DMS 273 treated with DMSO at 0.1 percent for 48 hours (cell line): ENCODE data around the gene NRXN3.

Experiments used
- DNase-seq: peaks from one replicate; lab custom pipeline; 2025; lab: John Stamatoyannopoulos, UW

NRXN3 gene

DNA sequence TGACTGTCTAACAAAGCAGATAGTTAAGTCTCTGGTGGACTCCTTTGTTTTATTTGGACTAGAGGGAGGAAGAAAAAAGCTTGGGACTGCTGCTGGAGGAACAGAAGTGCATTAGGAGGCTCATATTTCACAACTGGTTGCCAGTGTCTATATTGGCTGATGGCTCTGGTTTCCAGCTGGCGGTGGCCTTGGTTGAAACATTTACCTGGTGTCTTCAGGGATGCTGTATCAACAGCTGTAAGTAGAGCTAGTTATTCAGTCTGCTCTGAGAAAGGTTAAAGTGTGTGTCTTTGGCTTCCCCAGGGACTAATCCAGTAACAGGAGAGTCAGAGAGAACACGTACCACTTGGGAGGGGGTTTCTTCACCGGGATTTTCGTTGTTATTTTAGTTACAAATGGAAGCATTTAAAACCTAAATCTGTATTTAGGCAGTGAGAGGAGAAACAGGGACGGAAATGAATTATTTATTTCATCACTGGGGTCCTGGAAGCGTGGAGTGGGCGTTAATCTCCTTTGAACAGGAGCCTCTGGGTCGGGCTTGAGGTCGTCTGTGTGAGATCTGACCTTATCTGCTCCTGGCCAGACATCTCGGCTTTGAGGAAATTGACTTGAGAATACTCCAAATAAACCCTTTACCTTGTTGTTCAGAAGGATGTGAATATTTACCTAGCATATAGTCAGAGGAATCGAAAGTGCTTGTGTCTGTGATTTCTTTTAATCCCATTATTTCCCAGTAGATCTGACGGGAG is 149.9 kb downstream of the NRXN3 start:
- DNase-seq, result no peak

DNA sequence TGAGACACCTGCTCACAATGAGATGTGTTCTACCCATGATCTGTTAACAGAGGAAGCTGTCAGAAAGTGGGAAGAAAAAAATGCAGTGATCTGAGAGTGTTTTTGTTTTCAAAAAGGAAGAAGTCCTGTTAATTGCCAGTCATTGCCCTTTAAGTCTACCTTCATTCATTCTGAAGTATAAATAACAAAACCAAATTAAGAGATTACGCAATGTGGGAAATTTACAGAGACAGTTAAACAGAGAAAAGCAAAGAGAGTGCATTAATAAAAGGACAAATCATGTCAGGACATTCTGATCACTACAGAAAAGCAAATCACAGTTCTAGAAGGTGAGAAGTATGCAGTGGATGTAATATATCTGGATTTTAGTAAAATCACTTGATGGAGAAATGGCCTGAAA is 154.2 kb downstream of the NRXN3 start:
- DNase-seq, result no peak

DNA sequence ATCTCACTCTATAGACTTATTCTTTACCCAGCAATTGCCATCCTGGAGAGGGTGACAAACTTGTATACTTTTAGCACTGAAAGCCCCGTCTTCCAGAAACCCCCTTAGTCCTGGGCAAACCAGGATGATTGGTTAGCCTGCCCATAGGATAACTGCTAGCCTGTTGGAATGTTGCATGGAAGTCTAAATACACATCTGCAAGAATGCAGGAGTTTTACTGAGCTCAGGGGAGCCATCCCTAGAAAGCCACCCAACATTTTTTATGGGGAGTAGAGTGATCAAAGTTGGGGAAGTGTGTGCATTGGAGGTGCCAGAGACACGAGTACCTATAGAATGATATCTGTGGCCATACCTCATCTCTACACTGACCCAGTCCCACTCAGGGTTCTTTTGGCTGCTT is 155.7 kb downstream of the NRXN3 start:
- DNase-seq, result no peak

DNA sequence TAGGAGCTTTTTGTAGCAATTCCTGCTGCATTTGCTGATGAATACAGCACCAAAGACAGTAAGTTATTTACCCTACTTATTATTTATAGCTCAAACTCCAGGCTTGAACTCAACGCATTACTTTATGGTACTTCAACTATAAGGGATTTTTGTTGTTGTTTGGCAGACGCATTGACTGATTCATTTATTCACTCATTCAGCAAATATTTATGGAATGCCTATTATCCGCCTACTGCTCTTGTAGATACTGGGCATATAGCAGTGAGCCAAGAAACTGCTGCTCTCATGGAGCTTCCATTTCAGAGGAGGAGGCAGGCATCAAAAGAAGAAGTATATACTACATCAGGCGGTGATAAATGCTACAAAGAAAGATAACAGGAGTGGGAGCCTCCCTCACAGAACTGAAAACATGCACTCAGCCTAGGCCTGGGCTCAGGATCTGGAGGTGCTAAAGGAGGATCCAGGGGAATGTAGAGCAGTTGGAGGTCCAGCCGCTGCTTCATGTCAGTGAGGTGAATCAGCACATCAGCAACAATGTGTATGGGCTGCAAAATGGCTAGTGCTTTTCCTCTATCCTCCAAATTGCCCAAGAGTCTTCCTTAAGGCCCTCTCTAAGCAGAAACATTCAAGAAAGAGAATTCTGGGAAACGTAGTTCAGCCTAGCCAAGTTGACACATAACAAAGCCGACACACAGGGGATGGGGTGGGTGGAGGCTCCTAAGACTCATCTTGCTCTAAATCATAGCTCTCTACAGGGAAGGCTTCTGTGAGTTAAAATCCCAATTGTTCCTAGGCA is 157.5 kb downstream of the NRXN3 start:
- no peak for DNase-seq

DNA sequence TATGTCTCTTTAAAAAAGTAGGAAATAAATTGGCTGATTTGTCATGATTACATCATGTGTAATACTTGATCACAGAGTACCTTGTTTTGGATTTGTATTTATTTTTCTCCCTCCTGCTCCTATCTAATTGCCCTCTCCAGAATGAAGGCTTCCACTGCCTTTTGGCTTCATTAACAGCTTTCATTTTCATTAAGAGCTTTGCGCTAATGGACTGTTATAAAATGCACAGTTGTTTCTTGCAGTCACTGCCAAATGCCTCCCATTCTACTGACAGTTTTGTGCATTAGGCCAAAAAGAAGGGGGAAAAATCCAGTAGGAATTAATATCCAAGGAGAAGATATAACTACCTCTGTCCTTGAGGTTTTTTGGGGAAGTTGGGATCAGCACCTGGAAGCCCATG is 159.2 kb downstream of the NRXN3 start:
- no peak for DNase-seq

DNA sequence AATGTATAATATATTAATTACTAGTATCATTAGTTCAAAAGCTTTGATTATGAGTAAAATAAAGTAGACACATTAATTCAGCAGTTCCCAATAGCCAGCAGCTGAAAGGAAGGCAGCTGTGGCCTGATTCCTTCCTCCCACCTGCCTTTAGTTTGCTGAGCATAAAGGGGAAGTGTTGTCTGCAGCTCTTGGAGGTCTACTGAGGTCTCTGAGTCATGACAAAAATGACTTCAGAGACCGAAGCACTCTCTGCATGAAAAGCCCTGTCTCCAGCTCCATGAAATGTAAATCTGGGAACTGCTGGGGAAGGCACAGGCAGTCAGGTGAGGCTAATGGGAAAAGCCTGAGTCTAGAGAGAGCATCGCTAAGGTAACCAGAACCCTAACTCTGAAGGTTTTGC is 165.4 kb downstream of the NRXN3 start:
- no peak for DNase-seq

DNA sequence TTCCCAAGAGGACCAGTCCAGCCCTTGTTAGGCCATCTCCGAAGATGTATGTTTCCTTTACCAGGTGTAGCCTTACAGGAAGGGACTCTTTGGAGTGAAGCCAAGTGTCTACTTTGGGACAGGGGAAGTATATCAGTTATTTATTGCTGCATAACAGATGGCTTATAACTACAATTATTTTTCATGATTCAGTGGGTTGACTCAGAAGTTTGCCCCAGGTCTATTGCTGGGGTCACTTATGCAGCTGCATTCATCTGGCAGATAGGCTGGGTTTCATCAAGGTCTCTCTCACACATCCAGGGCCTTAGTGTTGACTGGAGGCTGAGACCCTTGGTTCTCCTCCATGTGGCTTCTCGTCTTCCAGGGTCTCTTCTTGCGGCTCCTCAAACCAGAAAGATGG is 170.1 kb downstream of the NRXN3 start:
- no peak for DNase-seq

DNA sequence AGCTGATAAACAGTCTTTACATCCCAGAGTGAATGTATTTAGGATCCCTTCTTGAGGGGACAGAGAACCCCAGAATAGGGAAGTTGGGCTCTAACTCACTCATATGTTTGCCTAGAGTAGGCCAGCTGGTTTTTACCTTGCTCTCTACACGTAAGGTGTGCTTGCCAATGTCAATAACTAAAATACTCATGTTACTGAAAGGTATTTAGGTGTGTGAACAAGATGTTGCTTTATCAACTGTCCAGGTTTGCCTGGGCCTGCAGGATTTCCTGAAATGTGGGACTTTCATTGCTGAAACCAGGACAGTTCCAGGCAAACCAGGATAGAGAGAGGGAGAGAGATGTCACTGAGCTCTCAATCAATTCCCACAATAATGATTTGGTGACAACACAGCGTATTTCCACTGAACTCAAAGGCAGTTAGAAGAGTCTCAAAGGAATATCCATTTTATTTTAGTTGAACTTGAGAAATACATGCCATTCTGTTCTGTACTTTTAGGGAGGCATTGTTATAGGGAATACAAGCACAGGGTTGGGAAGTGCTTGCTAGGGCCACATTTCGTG is 171.7 kb downstream of the NRXN3 start:
- no peak for DNase-seq

DNA sequence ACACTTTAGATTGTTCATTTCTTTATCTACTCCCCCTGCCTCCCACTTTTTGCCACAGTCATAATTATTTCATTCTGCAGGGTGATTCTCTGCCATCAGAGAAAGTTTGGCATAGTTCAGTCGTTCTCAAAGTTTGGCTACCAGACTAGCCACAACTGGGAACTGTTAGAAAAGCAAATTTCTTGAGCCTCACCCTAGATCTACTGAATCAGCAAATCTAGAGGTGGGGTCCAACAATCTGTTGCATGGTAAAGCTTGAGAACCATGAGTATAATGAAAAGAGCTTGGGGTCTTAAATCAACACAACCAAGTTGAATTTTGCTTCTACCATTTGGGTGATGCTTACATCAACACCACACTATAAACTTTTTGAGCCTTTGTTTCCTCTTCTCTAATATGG is 172.7 kb downstream of the NRXN3 start:
- no peak for DNase-seq

DNA sequence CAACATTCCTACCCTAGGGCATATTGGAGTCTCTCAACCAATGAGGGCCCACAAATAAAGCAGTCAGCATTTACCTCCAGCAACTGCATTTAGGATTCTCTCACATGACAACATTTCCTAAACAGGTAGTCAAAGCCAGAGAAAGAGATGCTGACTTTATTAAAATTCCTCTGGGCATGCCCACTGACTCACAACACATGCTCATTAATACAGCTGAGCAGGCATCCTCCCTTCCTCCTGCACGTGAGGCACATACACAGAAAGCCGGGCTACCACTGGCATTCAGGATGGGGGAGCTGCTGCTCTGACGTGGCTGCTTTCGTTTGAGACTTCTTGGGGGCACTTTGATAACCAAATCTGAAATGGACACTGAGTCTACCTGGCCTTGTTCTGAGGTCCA is 174.1 kb downstream of the NRXN3 start:
- no peak for DNase-seq

DNA sequence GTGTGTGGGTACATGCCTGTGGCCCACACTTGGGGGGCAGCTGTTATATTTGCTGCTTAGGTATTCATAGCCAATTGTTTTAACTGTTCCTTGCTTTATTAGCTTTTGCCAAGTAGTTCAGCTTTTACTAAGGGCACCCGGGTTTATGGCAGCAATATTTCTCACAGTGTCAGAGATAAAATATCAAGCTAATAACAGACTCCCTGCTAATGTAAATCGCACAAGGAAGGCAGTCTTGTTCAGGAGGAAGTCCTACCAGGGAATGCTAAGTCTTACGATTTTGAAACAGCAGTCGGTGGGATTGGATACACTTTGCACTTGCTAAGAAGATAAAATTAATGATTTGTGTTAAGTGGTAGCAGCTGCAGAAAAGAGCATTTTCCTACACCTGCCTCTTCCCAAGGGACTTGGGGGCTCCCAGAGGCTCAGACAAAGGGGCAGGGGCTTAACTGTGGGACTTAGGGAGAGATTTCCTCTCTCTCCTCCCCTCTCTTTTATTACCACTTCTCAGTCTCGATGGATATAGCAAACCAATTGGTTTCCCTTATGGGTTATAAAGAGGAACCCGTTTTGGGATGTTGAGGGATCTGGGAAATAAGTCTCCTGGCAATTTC is 175.1 kb downstream of the NRXN3 start:
- DNase-seq, result no peak

DNA sequence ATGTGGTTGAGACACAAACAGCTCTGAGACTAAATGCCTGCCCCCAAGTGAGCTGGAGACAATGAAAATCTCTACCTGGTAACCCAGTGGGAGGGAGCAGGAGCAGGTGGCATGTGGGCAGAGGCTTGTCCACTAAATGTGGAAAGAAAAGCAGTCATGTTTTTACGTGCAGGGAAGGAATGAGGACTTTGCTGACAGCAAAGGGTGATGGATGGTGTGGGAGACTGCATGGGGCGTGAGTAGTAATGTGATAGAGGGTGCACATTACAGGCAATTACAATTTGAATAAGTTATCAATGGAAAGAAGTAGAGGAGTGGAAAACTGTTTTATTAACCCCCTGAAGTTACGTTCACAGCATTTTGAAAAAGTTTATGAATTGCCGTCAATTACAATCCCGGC is 176.6 kb downstream of the NRXN3 start:
- no peak for DNase-seq

DNA sequence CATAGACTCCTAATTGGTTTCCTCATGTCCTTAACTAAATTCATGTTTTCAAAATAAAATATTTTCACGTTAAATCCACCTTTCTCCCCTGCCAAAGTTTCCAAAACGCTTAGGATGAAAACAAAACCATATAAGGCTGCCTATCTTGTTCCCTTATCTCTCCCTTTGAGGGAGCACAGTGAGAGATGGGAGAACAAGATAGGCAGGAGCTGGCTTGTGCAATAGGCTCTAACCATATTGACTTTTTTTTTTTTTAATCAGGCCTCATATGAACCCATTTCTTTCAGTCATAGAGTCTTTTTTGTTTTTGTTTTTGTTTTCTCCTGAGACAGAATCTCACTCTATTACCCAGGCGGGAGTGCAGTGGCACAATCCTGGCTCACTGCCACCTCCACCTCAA is 184.9 kb downstream of the NRXN3 start:
- DNase-seq, result no peak

DNA sequence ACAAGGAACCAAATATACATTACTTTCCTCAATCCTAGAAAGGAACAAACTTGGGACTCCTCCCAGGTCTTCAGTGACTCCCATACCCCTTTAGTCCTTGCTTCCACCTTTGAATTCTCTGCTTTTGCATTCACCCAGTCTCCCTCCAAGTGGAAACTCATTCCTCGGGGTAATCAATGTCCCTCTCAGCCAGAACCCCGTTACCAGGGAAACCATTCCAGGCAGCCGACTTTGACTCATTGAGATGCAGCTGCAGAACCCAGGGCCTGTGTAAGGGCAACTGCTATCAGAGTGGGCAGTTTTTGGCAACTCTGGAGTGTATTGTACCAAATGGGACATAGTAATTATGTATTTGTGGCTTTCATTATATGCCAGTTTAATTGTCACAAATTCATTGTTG is 186.2 kb downstream of the NRXN3 start:
- DNase-seq, result no peak

DNA sequence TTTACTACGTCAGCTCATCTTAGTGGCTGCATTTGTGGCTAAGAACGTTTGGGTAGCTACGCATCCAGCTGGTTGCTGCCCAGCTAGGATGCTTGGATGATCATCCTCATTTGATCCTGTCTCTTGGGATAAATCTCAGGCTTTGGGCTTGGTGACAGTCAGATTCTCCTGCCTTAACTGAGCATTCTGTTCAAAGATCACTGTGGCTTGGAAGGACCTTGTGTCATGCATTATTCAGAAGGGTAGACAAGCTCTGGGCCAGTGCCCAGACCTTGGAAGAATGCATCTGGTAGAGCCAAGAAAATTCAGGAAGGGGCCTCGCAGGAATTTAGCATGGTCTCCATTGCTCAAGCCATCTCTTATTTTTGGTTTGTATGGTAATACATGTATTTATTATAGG is 188.4 kb downstream of the NRXN3 start:
- DNase-seq, result no peak

DNA sequence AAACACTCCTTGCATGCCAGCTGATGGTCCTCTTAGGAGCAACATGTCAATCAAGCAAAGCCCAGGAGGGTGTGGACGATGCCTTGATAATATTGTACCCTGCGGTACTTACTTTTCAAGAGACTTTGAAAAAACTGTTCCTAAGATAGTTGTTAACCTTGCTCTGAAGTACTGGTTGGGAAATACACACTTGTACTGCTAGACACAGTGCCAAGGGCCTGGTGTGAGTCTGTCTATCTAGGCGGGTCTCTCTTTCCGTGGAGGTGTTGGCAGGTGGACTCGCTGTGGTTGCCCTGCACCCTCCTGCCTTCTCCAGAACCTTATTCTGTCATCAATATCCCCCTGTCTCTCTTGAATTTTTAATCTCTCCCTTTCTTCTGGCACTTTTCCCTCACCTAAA is 189.4 kb downstream of the NRXN3 start:
- no peak for DNase-seq

DNA sequence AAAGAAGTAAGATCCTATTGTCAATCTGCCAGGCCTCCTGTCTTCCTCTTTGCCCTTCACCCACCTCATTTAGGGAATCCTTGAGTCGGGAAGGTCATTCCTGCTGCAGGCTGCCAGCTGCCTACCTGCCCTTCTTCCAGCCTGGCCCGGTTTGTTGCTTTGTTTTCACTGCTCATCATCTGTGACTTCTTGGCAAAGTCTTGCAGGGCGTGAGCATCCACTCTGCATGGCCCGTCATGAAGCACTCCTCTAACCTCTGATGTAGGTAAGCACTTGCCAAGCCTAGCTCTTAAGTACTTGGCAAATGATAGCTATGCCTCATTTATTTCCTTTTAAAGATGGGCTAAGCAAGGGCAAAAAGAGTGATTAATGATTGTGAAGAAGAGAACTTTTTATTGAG is 192.8 kb downstream of the NRXN3 start:
- no peak for DNase-seq

DNA sequence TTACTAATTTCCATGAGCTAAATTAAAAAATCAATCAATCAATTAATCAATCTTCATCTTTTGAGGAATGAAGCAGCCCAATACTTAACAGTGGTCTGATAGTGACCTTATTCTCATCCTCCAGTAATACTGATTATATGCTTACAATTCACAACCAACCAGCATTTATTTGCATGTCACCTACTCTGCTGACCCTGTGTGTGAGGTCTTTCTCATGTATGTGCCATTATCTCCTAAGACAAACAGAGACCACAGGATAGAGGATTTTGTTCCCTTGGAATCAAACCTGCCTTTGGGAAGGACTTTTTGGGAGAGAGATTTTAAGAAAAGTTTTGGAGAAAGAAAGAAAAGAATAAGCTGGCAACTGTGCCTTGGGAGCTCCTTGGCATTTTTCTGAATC is 197.2 kb downstream of the NRXN3 start:
- no peak for DNase-seq

DNA sequence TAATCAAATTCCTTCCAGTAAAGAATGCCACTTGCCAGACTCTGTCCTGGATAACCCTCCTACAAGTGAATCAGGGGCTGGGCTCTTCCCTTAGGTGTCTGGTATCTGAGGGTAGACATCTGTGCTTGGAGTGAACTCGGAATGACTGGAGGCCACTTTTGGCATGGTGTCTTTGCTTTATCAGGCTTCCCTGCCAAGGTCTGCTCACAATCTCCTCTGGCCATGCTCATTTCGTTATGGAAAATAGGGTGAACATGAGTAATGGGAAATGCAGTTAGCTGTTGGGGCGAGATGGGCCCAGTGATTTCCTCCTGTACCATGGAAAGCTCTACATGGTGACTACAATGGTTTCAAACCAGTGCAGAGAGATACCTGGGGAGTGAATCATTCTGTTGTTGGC is 212.9 kb downstream of the NRXN3 start:
- no peak for DNase-seq

DNA sequence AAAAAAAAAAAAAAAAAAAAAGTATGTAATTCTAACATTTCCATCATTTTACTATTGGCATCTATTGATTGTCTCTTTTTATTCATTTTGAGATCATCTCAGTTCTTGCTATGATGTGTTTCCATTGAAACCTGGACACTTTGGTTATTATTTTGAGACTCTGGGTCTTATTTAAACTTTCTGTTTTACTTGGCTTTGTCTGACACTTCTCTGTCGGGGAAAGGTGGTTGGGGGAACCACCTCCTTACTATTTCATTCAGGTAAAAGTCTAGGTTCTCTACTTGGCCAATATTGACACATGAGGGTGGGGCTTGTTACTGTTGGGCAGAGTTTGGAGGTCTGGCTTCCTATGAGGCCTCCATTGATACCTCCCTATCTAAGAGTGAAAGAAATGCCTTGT is 228.0 kb downstream of the NRXN3 start:
- DNase-seq, result no peak

DNA sequence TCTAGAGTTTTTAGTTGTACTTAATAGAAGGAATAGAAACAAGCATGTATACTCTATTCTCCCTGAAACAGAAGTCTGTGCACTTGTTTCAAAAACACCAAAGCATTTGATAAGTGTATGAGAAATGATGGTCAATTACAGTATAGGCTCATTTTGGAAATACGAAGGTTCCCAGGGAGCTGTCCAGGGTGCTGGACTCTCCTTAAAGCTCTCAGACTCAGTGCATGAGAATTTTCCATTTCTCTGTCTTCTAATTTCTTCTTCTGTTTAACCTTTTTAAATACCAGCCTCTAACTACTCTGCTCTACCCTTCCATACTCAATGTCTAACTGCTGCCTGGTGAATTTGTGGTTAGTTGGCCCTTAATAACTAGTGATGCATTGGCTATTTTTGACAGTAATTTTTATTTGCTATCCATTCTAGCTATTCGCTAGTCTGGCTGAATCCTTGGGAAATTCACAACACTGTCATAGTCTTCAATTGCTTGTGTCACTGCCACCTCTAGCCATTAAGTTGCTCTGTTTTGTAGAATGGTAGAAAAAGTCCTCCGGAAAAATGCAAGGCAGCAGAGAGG is 229.2 kb downstream of the NRXN3 start:
- DNase-seq, result no peak

DNA sequence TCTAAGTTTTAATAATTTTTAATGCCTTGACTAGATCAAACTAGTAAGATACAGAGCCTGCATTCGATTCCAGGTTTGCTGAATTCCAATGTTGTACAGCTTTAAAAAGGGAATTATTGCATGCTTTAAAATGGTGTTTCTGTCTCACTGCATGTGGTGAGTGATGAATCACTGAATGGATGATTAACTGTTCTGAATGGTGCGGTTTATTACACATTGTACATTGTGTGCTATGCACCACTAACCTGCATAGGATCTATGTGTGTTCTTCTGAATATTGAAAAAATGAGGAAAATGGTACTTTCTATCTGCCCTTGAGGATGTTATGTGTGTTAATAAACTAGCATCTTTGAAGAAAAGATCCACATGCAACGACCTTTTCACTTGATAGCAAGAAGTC is 231.7 kb downstream of the NRXN3 start:
- DNase-seq, result no peak
